GM18907 (cell line): ENCODE results near the gene NSD1.

Experiments used
- ATAC-seq: cut with Tn5 transposase; IDR thresholded peaks from one replicate; pipeline ENCODE4 v1.9.1; 2021; ENCODE audit warnings: mild to moderate bottlenecking, moderate library complexity; ENCODE audit not compliant: unreplicated experiment

Gene NSD1

DNA sequence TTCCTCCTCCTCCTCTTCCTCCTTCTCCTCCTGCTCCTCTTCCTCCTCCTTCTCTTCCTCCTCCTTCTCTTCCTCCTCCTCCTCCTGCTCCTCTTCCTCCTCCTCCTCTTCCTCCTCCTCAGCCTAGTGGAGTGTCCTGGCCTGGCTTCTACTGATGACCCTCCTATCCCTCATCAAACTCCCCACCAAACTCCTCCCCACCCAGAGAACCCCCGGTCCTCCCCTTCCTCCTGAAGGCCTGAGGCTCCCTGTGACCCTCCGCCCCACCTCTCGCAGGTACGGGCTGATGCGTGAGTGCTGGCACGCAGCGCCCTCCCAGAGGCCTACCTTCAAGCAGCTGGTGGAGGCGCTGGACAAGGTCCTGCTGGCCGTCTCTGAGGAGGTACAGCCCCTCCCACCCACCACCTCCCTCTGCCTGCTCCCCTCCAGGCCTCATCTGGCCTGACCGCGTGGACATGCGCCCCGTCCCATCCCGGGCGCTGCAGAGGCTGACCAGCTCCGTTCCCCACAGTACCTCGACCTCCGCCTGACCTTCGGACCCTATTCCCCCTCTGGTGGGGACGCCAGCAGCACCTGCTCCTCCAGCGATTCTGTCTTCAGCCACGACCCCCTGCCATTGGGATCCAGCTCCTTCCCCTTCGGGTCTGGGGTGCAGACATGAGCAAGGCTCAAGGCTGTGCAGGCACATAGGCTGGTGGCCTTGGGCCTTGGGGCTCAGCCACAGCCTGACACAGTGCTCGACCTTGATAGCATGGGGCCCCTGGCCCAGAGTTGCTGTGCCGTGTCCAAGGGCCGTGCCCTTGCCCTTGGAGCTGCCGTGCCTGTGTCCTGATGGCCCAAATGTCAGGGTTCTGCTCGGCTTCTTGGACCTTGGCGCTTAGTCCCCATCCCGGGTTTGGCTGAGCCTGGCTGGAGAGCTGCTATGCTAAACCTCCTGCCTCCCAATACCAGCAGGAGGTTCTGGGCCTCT, 36.3 kb upstream of the NSD1 start:
- ATAC-seq: no peak

DNA sequence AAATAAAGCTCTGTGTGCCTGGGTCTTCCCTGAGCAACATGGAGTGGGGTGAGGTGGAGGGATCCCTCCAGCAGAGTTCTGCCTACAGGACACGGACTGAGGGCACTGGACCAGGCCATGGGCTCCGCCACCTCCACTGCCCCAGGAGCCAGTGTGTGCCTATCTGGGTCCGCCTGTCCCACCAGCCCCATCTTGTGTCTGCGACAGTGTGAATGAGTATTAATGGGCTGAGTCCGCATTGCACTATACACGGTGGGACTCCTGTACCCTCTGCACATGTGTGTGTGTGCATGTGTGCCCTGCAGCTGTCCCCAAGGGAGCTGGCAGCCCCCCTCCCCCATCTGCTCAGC, 35.5 kb upstream of the NSD1 start:
- ATAC-seq: no peak

DNA sequence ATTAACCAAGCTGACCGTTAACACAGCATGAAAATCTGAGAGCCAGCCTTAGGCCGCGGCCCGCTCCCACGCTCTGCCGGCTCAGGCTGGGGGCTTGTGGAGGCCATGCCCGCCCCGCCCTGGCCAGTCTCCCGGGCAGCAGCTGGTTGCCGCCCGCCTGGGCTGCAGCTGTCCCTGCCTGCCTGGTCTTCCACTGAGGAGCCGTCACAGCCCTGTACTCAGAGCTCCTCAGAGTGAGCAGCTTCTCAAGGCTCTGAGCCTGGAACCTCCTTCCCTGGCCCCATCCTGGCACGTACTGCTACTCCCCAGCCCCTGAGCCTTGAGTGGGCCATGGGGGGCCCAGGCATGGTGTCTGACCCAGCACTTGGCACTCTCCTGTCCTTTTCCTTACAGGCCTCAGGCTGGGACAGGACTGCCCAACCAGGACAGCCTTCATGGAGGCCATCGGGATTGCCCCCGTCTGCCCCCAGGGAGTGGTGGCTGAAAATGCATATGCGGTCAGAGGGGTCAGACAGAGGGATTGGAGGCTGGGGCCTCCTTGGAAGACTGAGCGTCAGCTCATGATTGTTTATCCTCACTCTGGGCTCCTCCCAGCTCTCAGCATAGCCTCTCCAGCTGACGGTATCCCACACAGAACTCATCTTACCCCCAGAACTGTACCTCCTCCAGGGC, 35.0 kb upstream of the NSD1 start:
- no peak for ATAC-seq

DNA sequence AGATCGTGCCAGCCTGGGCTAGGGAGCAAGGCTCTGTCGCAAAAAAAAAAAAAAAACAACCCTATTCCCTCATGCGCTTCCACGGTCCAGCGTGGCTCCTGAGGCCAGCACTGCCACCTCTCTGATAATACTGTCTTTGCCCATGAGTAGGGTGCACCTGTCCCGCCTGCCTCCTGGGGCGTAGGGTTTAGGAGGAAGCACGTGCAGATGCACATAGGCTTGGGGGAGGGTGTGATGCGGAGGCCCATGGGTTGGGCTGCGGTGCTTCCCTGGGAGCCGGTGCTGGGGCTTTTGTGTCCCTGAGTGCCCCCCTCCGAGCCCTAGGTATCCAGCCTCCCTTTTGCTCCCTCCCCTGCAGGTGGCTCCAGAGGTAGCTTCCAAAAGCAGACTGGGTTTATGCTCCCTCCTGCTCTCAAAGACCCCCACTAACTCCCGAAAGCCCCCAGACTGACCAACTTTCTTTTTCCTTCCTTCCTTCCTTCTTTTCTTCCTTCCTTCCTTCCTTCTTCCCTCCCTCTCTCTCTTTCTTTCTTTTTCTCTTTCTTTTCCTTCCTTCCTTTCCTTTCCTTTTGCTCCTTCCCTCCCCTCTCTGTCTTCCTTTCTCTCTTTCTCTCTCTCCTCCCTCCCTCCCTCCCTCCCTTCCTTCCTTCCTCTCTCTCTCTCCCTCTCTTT, 34.0 kb upstream of the NSD1 start:
- no peak for ATAC-seq

DNA sequence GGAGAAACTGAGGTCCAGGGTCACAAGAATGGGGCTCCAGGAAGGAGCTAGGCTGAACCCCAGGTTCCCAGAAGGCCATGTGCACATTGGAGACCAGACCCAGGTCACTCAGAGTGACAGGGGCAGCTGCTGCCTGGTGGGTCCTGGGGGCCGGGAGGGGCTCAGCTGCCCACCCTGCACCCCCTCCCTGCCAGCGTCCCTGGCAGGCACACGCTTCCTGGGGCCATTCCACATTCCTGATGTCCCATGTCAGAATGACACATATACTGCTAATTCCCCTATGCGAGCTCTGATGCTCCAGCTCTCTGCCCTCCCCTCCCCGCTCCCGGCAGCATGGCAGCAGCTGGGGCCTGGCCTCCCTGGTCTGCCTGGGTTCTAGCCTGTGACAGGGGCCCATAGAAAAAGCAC, 32.9 kb upstream of the NSD1 start:
- ATAC-seq: no peak

DNA sequence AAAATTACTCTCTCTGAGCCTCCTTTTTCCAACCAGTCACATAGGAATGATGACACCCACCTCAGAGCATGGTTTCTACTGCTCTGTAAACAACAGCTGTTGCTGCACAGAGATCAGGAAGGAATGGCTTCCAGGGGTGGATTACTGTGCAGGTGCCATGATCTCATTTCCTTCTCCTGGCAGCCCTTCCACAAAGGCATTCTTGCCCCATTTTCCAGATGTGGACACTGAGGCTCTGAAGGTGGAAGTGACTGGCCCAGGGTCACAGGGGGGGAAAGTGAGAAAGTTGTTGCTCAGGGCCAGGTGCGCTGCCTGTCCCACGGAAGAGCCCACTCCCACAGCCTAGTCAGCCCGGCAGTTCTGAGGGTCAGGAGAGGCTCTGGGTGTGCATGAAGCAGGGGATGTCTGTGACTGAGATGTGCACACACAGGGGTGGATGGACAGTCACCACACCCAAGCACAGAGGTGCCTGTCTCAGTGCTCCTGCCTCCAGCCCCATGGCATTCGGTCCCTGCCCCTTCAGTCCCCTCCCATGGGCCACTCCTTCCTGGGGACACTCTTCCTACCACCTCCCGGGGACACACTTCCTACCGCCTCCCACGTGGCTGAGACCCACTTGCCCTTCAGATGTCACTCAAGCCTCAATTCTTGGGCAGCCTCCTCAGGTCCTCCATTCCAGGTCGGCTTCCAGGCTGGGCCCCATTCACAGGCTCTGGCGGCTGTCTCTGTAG, 29.9 kb upstream of the NSD1 start:
- ATAC-seq: no peak

DNA sequence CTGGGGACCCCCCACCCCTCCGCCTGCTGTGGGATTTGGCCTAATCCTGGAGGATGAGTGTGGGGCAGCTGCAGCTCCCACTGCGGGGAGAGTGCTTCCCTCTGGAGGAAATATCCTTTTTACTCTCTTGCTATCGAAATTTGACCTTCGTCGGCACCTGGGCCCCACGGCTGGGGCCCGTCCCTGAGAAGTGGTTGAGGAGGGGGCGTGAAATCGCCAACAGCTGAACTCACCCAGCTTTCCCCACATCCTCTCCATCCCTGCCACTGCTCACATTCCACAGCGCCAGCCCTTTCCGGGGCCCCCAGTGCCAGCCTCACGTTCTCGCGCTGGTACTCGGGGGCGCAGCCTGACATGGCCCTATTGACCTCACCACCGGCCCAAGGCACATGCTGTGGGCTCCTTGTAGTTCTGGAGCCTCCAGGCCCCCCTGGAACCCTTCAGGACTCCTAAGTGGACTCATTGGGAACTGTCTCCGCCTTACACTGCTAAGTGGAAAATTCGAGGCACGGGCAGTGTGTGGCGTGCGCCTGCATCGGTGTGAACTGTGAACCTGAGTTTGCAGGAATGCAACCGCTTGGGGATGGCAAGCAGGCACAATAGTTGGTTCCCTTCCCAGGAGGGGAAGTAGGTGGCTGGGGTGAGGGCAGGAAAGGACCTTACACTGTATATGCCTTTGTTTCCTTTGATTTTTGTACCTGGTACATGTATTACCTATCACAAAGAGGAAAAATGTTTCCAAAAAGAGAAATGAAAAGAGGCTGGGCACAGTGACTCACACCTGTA, 27.7 kb upstream of the NSD1 start:
- no peak for ATAC-seq

DNA sequence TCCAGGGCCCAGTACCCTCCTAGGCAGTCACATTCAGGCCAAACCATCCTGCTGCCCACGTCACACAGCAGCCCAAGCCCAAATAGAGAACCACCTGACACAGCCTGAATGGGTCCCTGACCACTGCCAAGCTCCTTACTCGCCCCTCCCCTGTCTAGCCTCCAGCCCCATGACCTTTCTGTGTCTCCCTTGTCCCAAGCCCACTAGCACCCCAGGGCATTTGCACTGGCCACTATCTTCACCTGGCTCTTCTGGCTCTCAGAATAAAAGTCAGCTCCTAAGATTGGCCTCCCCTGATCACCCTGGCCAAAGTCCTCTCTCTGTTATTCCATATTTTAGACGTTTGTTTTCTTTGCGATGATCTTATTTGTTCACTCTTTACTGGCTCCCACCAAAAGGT, 26.4 kb upstream of the NSD1 start:
- no peak for ATAC-seq

DNA sequence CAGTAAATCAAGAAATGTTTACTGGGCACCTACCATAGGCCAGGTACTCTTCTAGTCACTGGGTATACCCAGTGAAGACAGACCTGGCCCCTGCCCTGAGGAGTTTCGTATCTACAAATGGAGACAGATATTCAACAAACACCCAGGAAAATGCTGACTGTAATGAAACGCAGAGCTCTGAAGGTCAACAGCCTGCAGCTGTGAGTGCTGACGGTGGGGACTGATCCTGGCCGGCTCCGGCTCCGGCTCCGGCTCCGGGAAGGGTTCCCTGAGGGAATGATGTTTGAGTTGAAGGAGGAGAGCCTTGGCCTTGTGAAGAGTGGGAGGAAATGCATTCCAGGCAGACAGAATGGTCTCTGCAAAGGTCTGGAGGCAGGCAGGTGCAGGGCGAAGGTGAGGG, 23.8 kb upstream of the NSD1 start:
- no peak for ATAC-seq

DNA sequence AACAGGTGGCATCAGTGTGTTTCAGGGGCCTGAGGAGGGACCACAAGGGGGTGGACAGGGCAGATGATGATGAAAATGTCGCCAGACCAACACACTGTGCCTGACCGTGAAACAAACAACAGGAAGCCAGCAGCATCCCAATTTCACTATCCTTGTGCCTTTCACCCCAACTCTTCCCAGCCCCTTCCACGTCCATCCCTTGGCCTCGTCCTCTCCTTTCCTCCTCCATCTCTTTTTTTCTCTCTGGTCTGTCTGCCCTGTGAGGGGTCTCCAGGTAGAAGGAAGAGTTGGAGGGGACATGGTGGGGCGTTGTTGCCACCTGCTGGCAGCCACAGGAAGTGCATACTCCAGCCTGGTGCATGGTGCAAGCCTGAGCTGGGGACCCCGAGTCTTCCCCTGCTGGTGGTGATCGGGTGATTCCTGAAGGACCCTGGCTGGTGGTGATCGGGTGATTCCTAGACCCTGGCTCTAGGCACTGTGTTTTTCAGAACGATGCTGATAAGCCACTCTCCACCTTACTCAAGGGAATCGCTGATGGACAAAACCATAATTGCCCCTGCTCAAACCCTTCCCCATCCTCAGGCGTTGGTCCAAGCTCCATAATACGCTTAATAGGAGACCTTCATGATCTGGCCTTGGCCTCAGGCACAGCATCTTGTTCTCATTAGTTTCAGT, 21.7 kb upstream of the NSD1 start:
- peak; percentile 54 for ATAC-seq

DNA sequence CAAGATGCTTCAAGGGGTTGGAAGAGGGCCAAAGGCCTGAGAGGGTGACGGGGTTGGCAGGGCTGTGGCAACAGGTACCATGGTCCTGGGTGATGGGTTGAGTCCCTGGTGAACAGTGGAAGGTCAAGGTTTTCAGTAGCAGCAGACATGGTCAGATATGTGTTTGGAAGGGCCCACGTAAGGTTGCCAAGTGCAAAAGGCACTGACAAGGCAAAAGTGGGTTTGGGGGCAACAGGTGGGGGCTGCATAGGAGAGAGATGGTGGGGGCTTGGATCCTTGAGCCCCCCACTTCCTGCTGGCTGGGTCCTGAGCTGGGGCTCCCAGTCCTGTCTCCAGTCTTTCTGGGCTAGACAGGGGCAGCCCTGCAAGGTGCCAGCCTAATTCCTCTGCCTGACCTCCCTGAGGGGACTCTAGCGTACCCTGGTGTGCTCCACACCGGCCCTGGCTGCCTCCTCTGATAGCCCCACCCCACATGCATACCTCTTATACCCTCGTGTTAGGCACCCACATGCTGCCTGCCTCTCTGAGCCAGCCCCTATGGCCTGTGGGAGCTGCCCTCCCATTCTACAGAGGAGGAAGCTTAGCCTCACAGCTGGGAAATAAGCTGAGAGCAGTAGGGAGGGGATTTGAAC, 20.9 kb upstream of the NSD1 start:
- ATAC-seq: no peak

DNA sequence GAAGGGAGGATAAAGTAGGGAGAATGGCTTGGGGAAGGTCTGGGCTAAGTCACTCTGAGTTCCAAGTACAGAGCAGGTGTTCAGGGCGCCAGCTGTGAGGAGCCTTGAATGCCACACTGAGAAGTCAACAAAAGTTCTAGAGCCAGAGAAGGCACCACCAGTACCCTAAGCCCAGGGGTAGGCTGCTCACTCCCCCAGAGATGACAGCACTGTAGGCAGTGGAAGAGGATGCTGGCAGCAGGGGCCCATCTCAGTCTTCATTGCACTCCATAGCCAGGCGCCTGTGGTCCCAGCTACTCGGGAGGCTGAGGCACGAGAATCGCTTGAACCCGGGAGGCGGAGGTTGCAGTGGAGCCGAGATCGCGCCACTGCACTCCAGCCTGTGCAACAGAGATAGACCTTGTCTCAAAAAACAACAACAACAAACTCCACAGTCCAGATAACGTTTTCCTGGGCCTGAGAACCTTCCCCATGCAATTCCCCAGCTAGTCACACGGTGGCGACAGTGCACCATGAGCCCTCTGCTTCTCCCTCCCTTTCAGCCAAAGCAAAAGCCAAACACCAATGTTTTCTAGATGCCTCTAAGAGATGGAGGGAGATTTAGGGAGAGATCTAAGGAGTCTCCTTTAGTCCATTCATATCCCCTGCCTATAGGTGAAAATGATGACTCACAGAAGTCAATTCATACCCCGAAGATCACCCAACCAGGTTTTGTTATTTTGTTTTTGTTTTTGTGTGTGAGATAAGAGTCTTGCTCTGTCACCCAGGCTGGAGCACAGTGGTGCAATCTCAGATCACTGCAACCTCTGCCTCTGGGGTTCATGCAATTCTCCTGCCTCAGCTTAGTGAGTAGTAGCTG, 19.8 kb upstream of the NSD1 start:
- ATAC-seq: peak; percentile 59

DNA sequence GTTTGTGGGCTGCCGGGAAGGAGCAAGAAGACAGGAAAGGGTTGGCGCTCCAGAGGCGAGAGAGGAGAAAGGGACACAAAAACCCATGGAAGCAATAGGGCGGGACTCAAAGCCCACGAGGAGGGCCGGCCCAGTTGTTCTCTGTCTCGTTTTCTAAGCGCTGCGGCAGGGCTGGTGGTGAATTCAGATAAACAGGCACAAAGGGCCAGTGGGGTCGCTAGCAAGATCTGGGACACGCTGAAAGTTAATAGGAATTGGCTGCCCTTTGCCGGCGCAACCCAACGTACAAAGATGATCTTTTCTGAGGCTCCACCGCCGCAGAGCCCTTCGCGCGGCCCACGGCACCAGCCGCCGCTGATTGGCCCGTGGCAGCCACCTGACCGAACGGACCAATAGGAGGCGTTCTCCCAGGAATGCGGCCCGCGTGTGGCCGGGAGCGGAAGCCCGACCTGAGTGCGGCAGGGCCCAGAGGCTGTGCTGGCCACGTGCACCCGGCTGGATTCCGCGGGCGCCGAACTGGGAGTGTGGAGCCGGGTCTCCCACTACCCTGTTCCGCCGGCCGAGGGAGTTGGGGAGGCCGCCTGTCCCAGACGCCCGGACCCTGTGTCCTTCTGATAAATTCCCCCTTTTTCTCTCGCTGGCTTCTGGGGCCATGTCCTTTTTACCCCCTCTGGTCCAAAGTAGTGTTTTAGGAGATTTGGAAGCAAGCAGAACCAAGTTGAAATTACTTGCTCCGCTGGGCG, 16.8 kb upstream of the NSD1 start:
- ATAC-seq: peak; percentile 80

DNA sequence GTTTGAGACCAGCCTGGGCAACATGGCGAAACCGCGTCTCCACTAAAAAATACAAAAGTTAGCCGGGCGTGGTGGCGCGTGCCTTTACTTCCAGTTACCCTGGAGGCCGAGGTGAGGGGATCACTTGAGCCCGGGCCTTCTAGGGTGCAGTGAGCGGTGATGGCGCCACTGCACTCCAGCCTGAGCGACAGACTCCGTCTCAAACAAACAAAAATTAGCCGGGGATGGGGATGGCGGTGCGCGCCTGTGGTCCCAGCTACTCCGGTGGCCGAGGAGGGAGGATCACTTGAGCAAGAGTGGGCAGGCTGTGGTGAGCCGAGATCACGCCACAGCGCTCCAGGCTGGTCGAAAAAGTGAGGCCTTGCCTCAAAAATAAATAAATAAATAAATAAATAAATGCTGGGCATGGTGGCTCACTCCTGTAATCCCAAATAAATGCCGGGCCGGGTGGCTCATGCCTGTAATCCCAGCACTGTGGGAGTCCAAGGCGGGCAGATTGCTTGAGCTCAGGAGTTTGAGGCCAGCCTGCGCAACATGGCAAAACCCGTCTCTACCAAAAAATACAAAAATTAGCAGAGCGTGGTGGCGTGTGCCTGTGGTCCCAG, 16.0 kb upstream of the NSD1 start:
- ATAC-seq: no peak

DNA sequence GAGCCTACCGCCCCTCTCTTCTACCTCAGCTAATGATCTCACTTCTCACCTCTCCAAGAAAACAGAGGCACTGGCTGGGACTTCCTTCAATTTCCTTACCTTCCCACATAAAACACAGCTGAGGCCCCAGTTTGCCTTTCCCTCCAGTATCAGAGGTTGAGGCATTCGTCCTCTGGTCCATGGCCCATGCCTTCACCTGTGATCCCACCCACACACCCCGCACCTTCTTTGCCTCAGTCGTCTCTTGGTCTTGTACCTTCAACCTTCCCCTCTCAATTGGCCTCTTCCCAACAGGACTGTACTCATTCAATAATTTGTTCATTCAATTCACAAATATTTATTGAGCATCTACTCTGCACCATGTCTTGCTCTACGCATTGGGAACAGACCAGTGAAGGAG, 11.0 kb upstream of the NSD1 start:
- no peak for ATAC-seq

DNA sequence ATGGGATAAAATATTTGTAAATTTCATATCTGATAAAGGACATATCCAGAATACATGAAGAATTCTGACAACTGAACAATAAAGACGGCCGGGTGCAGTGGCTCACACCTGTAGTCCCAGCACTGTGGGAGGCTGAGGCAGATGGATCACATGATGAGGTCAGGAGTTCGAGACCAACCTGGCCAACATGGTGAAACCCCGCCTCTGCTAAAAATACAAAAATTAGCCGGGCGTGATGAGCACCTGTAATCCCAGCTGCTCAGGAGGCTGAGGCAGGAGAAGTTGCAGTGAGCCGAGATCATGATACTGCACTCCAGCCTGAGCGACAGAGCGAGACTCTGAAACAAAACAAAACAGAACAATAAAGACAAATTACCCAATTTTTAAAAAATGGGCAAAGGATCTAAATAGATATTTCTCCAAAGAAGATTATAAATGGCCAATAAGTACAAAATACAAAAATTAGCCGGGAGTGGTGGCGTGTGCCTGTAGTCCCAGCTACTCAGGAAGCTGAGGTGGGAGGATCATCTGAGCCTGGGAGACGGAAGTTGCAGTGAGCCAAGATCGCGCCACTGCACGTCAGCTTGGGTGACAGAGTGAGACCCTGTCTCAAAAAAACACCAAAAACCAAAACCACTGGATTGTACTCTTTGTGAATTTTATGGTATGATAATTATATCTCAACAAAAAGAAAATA, 9.6 kb upstream of the NSD1 start:
- no peak for ATAC-seq

DNA sequence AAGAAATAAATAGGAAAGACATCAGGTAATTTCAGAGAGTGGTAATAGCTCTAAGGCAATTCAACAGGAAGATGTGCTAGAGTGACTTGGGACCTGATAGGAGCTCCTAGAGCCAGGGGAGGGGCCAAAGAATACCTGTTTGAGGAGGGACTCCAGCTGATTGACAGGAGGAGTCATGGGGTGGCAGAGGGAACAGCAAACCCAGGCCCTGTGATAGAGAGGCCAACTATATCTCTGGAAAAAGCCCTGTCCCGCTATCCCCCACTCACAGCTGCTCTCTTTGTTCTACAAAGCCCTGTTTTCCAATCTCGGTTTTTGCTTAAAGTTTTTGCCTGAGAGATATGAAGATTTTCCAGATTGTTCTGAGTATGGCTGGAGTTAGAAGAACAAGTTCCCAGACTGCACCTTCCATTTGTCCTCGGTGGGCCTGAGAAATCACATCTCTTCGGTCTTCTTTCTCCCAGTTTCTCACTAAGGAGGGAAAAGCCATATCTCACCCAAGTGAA, 9.0 kb upstream of the NSD1 start:
- ATAC-seq: no peak
